ENCODE results near the gene MRPL19. TPM values are rescaled to one million over a fixed set of nuclear protein-coding genes. Genes with fewer than 3 reads are reported as not detected.

Gene MRPL19
- total and polyA plus RNA-seq, 2 experiments from 2014 or later: 54.6 to 59.7 TPM

DNA sequence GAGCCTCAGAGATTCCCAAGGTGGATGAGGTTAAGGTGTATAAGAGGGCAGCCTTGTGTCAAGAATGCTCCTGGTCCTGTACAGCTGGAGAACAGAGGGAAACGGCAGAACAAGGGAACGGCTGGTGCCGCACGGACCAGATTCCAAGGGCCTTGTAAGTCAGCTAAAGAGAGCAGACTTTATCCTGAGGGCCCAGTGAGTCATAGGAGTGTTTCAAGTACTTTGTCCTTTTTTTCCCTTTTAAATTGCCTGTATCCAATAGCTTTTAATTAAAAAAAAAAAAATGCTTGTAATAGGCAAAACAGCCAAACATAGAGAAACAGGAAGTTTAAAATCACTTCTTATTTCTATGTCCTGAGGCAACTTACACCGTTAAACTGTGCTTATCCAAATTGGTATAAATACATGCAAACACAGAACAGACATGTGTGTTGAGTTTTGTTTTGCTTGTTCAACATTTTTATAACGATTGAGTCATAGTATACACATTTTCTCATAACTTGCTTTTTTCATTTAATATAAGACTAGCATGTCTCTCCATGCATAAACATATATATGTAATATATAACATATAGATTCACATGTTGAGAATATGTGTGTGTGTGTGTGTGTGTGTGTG, 43.8 kb upstream of the MRPL19 start:
- DNase-seq (ENCODE audit: low read depth in 1 of 2, low spot score in 1 of 2): peak in 1 of 2 donors; percentile 57
- H3K27me3 ChIP-seq: no peaks in the 10 kb centered on the region
- H3K9me3 ChIP-seq (ENCODE audit: low read depth): no peaks in the 10 kb centered on the region
- no peaks in the 10 kb centered on the region for H3K36me3 ChIP-seq
- H3K4me1 ChIP-seq (ENCODE audit: low read depth): peaks cover 4% of the 10 kb centered on the region
- H3K27ac ChIP-seq: no peak overlapping the region
- no peak overlapping the region for H3K4me3 ChIP-seq
- TF ChIP-seq, protein P1, sequence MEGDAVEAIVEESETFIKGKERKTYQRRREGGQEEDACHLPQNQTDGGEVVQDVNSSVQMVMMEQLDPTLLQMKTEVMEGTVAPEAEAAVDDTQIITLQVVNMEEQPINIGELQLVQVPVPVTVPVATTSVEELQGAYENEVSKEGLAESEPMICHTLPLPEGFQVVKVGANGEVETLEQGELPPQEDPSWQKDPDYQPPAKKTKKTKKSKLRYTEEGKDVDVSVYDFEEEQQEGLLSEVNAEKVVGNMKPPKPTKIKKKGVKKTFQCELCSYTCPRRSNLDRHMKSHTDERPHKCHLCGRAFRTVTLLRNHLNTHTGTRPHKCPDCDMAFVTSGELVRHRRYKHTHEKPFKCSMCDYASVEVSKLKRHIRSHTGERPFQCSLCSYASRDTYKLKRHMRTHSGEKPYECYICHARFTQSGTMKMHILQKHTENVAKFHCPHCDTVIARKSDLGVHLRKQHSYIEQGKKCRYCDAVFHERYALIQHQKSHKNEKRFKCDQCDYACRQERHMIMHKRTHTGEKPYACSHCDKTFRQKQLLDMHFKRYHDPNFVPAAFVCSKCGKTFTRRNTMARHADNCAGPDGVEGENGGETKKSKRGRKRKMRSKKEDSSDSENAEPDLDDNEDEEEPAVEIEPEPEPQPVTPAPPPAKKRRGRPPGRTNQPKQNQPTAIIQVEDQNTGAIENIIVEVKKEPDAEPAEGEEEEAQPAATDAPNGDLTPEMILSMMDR (IDR thresholded peaks at IDR 0.05; ENCODE audit: low read depth, low read length): no peak

DNA sequence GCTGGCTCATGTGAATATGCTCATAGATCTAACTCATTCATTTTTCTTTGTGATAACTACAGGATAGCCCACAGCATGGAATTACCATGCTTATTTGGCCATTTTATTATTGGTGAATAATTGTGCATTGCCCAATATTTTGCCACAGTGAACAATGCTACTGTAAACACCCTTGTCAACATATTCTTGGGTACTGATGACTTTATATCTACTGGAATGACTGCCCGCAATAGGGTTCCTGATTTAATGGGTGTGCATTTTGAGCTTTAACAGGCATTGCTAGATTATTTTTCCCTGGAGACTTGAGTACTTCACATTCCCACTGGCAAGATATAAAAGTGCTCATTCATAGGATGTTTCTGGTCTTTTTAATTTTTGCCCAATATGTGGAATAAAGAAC, 43.1 kb upstream of the MRPL19 start:
- TF ChIP-seq, protein P1 (IDR thresholded peaks at IDR 0.05; ENCODE audit: low read depth, low read length): no peak
- Histone ChIP-seq H3K36me3 (no peaks in the 10 kb centered on the region), H3K4me1 (ENCODE audit: low read depth) (peaks cover 4% of the 10 kb centered on the region), H3K27ac (no peak overlapping the region), H3K27me3 (no peaks in the 10 kb centered on the region), H3K9me3 (ENCODE audit: low read depth) (no peaks in the 10 kb centered on the region), H3K4me3 (no peak overlapping the region)
- DNase-seq (ENCODE audit: low read depth in 1 of 2, low spot score in 1 of 2): no peak

DNA sequence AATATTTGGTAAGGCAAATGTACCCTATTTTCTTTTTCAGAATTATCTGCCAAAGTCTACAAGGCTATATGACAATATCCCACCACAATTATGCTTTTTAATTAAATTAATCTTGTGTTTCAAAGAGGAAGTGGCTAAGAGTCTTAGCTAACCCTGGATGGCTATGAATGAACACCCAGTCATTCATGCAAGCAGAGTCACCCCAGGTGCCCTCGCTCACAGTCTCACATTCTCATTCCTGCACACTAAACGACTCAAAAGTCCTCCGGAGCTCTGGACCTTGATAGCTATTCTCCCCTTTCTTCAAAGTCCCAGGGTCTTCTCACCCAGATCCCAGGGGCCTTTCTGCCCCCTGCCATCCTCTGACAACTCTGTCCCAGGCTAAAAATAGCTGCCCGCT, 42.1 kb upstream of the MRPL19 start:
- Histone ChIP-seq H3K4me1 (ENCODE audit: low read depth) (peaks cover 4% of the 10 kb centered on the region), H3K4me3 (no peak overlapping the region), H3K9me3 (ENCODE audit: low read depth) (no peaks in the 10 kb centered on the region), H3K27me3 (no peaks in the 10 kb centered on the region), H3K27ac (no peak overlapping the region), H3K36me3 (no peaks in the 10 kb centered on the region)
- TF ChIP-seq, protein P1 (IDR thresholded peaks at IDR 0.05; ENCODE audit: low read depth, low read length): no peak
- DNase-seq (ENCODE audit: low read depth in 1 of 2, low spot score in 1 of 2): no peak

DNA sequence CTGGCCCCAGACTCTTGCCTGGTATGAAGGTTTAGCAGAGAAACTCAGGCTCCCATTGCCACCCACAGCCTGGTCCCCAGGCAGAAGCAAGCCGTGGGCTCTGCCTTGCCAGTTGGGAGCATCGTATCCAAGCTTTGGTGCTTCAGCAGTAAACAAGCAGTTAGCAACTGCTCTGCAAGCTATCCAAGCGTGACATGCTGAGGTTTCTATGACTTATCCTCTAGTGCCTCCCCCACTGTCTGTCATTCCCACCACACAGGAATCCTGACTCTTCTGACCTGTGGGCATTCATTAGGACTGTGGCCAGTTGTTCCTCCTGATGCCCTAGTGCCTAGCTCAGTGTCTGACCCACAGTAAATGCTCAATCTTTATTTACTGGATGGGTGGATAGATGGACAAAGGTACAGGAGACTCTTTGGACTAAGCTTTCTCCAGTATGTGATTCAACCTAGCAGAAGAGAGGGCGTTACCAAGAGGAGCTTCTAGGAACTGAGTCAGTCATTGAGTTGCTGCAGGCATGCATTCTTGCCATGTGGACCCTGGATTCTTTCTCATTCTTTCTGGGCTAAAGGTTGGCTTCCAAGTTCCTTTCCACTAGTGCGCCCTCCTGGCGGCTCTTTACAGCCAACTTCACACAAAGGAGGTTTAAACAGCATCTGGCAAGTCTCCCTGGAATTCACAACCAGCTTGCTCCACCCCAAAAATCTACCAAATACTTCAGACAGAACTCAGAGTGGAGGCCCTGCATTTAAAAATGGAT, 40.6 kb upstream of the MRPL19 start:
- Histone ChIP-seq H3K9me3 (ENCODE audit: low read depth) (no peaks in the 10 kb centered on the region), H3K27ac (no peak overlapping the region), H3K36me3 (no peaks in the 10 kb centered on the region), H3K27me3 (peaks cover 6% of the 10 kb centered on the region), H3K4me3 (no peak overlapping the region), H3K4me1 (ENCODE audit: low read depth) (peaks cover 4% of the 10 kb centered on the region)
- TF ChIP-seq, protein P1 (IDR thresholded peaks at IDR 0.05; ENCODE audit: low read depth, low read length): peak; percentile 46
- DNase-seq (ENCODE audit: low read depth in 1 of 2, low spot score in 1 of 2): peak in 1 of 2 donors; percentile 96

DNA sequence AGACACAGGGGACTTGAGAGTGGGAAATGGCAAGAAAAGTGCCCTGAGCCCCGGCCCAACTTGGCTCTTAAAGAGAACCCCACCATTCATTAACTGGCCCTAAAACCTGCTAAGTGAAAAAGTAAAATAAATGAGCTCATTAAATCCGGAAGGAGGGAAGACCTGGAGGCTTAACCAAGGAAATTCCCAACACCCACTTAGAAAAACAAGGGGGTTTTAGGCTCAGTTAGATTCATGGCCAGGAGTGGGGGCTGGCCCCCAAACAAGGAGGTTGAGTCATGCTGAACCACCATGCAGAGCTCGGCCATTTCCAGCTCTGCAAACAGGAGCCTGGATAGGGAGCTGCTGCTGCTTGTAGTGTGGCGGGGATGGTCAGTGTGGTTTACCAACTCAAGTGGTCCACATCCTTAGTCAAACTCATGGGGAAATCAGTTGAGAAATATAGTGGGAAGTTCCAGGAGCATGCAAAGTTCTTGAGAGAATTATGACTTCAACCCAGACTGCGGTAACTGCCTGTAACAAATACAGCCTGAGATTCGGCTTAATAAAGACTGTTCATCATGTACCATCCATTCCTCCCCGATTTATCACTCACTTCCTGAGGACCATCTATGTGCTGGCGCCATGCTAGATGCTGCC, 39.7 kb upstream of the MRPL19 start:
- TF ChIP-seq, protein P1 (IDR thresholded peaks at IDR 0.05; ENCODE audit: low read depth, low read length): no peak
- H3K27ac ChIP-seq: no peak overlapping the region
- no peaks in the 10 kb centered on the region for H3K9me3 ChIP-seq (ENCODE audit: low read depth)
- H3K4me1 ChIP-seq (ENCODE audit: low read depth): peaks cover 4% of the 10 kb centered on the region
- no peak overlapping the region for H3K4me3 ChIP-seq
- no peaks in the 10 kb centered on the region for H3K36me3 ChIP-seq
- peak in 1 of 2 donors; percentile 68 for DNase-seq (ENCODE audit: low read depth in 1 of 2, low spot score in 1 of 2)
- peaks cover 6% of the 10 kb centered on the region for H3K27me3 ChIP-seq

Measured in cardiac muscle cell (in vitro differentiated cells and primary cell).